MM.1S (cell line): ENCODE results near the gene ATXN2L.

Experiments used
- DNase-seq: peaks from one replicate; pipeline ENCODE4 v3.0.0-alpha.2; 2015
- H2AFZ ChIP-seq: fragments of 300-600 bp; sonication (generic); 2 replicates; pipeline ENCODE4 v1.6.0; 2016; ENCODE audit warnings: antibody characterized with exemption, low read length
- H3F3A ChIP-seq: fragments of 300-600 bp; sonication (generic); 2 replicates; pipeline ENCODE4 v1.6.1; 2016; ENCODE audit warnings: mild to moderate bottlenecking, antibody characterized with exemption, low read length, moderate library complexity, mixed read lengths; ENCODE audit not compliant: insufficient read depth
- H3K27ac ChIP-seq: fragments of 300-600 bp; sonication (generic); 2 replicates; pipeline ENCODE4 v1.5.1; 2016; ENCODE audit warnings: mild to moderate bottlenecking, low read length
- H3K27me3 ChIP-seq: fragments of 300-600 bp; sonication (generic); replicated peaks from 2 replicates; pipeline ENCODE4 v1.6.0; 2016; ENCODE audit warnings: low read length; ENCODE audit not compliant: insufficient read depth
- H3K36me3 ChIP-seq: fragments of 300-600 bp; sonication (generic); replicated peaks from 2 replicates; pipeline ENCODE4 v1.6.1; 2016; ENCODE audit warnings: mild to moderate bottlenecking, low read length, mixed read lengths; ENCODE audit not compliant: insufficient read depth
- H3K4me1 ChIP-seq: fragments of 300-600 bp; sonication (generic); 2 replicates; pipeline ENCODE4 v1.6.1; 2016; ENCODE audit warnings: low read length, mixed read lengths
- H3K4me2 ChIP-seq: fragments of 300-600 bp; sonication (generic); 2 replicates; pipeline ENCODE4 v1.6.0; 2016; ENCODE audit warnings: low read depth, low read length
- H3K4me3 ChIP-seq: fragments of 300-600 bp; sonication (generic); 2 replicates; pipeline ENCODE4 v1.5.1; 2016; ENCODE audit warnings: low read length, mixed read lengths
- H3K79me2 ChIP-seq: fragments of 300-600 bp; sonication (generic); 2 replicates; pipeline ENCODE4 v1.6.1; 2016; ENCODE audit warnings: mixed run types, low read length, mixed read lengths
- H3K9ac ChIP-seq: fragments of 300-600 bp; sonication (generic); 2 replicates; pipeline ENCODE4 v1.6.1; 2016; ENCODE audit warnings: low read length, mixed read lengths
- H3K9me2 ChIP-seq: fragments of 300-600 bp; sonication (generic); replicated peaks from 2 replicates; pipeline ENCODE4 v1.6.1; 2016; ENCODE audit warnings: mild to moderate bottlenecking, low read length, mixed read lengths; ENCODE audit not compliant: insufficient read depth
- H3K9me3 ChIP-seq: fragments of 300-600 bp; sonication (generic); replicated peaks from 2 replicates; pipeline ENCODE4 v1.6.1; 2016; ENCODE audit warnings: mild to moderate bottlenecking, low read length, mixed read lengths; ENCODE audit not compliant: insufficient read depth
- H4K20me1 ChIP-seq: fragments of 300-600 bp; sonication (generic); 2 replicates; pipeline ENCODE4 v1.6.1; 2016; ENCODE audit warnings: mild to moderate bottlenecking, low read length, moderate library complexity, mixed read lengths; ENCODE audit not compliant: insufficient read depth
- CTCF ChIP-seq: fragments of 300-600 bp; sonication (generic); IDR thresholded peaks from 2 replicates; pipeline ENCODE4 v1.5.1; 2016; ENCODE audit warnings: antibody characterized with exemption, low read length, mixed read lengths
- EZH2 ChIP-seq: fragments of 300-600 bp; sonication (generic); optimal IDR thresholded peaks from 2 replicates; pipeline ENCODE3; 2017; ENCODE audit warnings: low read depth, mild to moderate bottlenecking, antibody characterized with exemption, low read length, mixed read lengths
- EZH2phosphoT487 ChIP-seq: fragments of 300-600 bp; sonication (generic); IDR thresholded peaks from 2 replicates; pipeline ENCODE4 v1.6.1; 2018; ENCODE audit warnings: antibody characterized with exemption, low read length

ATXN2L gene

GRCh38 chr16:28872952-28873351, 50.2 kb downstream of the ATXN2L start:
- H3K9me2 ChIP-seq: no peaks in the 10 kb centered on the region
- H4K20me1 ChIP-seq: no peaks in the 10 kb centered on the region
- no peak for TF ChIP-seq EZH2phosphoT487
- no peak for TF ChIP-seq EZH2
- no peak for TF ChIP-seq CTCF
- no peaks in the 10 kb centered on the region for H3K9me3 ChIP-seq
- H3K36me3 ChIP-seq: no peaks in the 10 kb centered on the region
- no peaks in the 10 kb centered on the region for H3K4me1 ChIP-seq
- H3K27ac ChIP-seq: no peak overlapping the region
- H3K79me2 ChIP-seq: no peaks in the 10 kb centered on the region; the same call in 1 of the 2 replicates
- no peaks in the 10 kb centered on the region for H3F3A ChIP-seq
- DNase-seq: no peak
- no peak overlapping the region for H2AFZ ChIP-seq
- no peak overlapping the region for H3K4me3 ChIP-seq
- H3K27me3 ChIP-seq: no peaks in the 10 kb centered on the region
- H3K4me2 ChIP-seq: no peak overlapping the region
- H3K9ac ChIP-seq: no peak overlapping the region

GRCh38 chr16:28873543-28874201, 50.9 kb downstream of the ATXN2L start:
- no peaks in the 10 kb centered on the region for H3K36me3 ChIP-seq
- H4K20me1 ChIP-seq: no peaks in the 10 kb centered on the region
- H3K27me3 ChIP-seq: no peaks in the 10 kb centered on the region
- no peak overlapping the region for H3K4me3 ChIP-seq
- TF ChIP-seq CTCF (peak; percentile 71), EZH2phosphoT487 (no peak), EZH2 (no peak)
- no peak overlapping the region for H2AFZ ChIP-seq
- no peaks in the 10 kb centered on the region for H3K4me1 ChIP-seq
- H3K27ac ChIP-seq: no peak overlapping the region
- no peak overlapping the region for H3K9ac ChIP-seq
- H3K9me2 ChIP-seq: no peaks in the 10 kb centered on the region
- H3K4me2 ChIP-seq: no peak overlapping the region
- H3F3A ChIP-seq: no peaks in the 10 kb centered on the region
- peak; percentile 21 for DNase-seq
- H3K79me2 ChIP-seq: no peaks in the 10 kb centered on the region; the same call in 1 of the 2 replicates
- no peaks in the 10 kb centered on the region for H3K9me3 ChIP-seq

GRCh38 chr16:28874406-28874805, 51.6 kb downstream of the ATXN2L start:
- H3K9ac ChIP-seq: no peak overlapping the region
- H3K4me1 ChIP-seq: no peaks in the 10 kb centered on the region
- H3K4me3 ChIP-seq: no peak overlapping the region
- H3K4me2 ChIP-seq: no peak overlapping the region
- TF ChIP-seq EZH2phosphoT487 (no peak), EZH2 (no peak), CTCF (no peak)
- DNase-seq: no peak
- H3K79me2 ChIP-seq: no peaks in the 10 kb centered on the region
- H3K27me3 ChIP-seq: no peaks in the 10 kb centered on the region
- no peaks in the 10 kb centered on the region for H3K9me2 ChIP-seq
- no peaks in the 10 kb centered on the region for H4K20me1 ChIP-seq
- no peaks in the 10 kb centered on the region for H3K36me3 ChIP-seq
- H2AFZ ChIP-seq: no peak overlapping the region
- no peaks in the 10 kb centered on the region for H3F3A ChIP-seq
- H3K27ac ChIP-seq: no peak overlapping the region
- no peaks in the 10 kb centered on the region for H3K9me3 ChIP-seq
